Keratinocyte (primary cell): Measurements from ENCODE around the gene NOTCH4.

ENCODE experiments used
- EZH2 ChIP-seq: IDR thresholded peaks from one replicate; pipeline ENCODE4 v1.6.1; 2012; ENCODE audit warnings: inconsistent platforms, mild to moderate bottlenecking, low read length, moderate library complexity
- TF ChIP-seq, protein P1 (sequence below), 3 experiments: IDR thresholded peaks in 1 of 3; conservative IDR thresholded peaks in 1 of 3; optimal IDR thresholded peaks in 1 of 3; 2 replicates in 2 of 3; 3 replicates in 1 of 3; pipeline versions ENCODE3 to v1.5.1; 2011; ENCODE audit warnings: low read length in 3 of 3, mild to moderate bottlenecking in 3 of 3, moderate library complexity in 2 of 3, control low read depth in 1 of 3, inconsistent platforms in 1 of 3; ENCODE audit not compliant: insufficient read depth in 2 of 3; ENCODE audit errors: extremely low read depth in 1 of 3

- TF ChIP-seq, protein P1, sequence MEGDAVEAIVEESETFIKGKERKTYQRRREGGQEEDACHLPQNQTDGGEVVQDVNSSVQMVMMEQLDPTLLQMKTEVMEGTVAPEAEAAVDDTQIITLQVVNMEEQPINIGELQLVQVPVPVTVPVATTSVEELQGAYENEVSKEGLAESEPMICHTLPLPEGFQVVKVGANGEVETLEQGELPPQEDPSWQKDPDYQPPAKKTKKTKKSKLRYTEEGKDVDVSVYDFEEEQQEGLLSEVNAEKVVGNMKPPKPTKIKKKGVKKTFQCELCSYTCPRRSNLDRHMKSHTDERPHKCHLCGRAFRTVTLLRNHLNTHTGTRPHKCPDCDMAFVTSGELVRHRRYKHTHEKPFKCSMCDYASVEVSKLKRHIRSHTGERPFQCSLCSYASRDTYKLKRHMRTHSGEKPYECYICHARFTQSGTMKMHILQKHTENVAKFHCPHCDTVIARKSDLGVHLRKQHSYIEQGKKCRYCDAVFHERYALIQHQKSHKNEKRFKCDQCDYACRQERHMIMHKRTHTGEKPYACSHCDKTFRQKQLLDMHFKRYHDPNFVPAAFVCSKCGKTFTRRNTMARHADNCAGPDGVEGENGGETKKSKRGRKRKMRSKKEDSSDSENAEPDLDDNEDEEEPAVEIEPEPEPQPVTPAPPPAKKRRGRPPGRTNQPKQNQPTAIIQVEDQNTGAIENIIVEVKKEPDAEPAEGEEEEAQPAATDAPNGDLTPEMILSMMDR (optimal IDR thresholded peaks at IDR 0.05 in 1 of 3, IDR thresholded peaks at IDR 0.05 in 1 of 3, conservative IDR thresholded peaks at IDR 0.05 in 1 of 3; ENCODE audit: extremely low read depth in 1 of 3, insufficient read depth in 2 of 3, low read length in 3 of 3): no peak
- TF ChIP-seq EZH2: no peak
Measured at GRCh38 chr6:32196682-32197616, 26.9 kb downstream of the NOTCH4 start.
